RWPE1 (cell line): ENCODE results near the gene SETDB1.

Experiments
- CTCF ChIA-PET: fragments of 350-600 bp; sonication (Branson Sonifier 250); formaldehyde crosslinking; extraction: SDS; loops from one replicate; lab custom pipeline; 2021; lab: Yijun Ruan, JAX
- POLR2A ChIA-PET: fragments of 400-600 bp; formaldehyde crosslinking; extraction: SDS; loops from one replicate; lab custom pipeline; 2020; ENCODE audit warnings: antibody characterized with exemption; ENCODE audit not compliant: low non-redundant PET; lab: Yijun Ruan, JAX
- DNase-seq: peaks from one replicate; pipeline ENCODE4 v3.0.0; 2012; ENCODE audit warnings: low spot score
- H3K27ac ChIP-seq: fragments of 450-650 bp; 2 replicates; pipeline ENCODE4 v1.5.1; 2017
- CTCF ChIP-seq: fragments of 450-650 bp; conservative IDR thresholded peaks from 2 replicates; pipeline ENCODE4 v1.5.1; 2017; ENCODE audit warnings: low read depth, mild to moderate bottlenecking

SETDB1 gene

GRCh38 chr1:150985179-150985825 is 59.1 kb downstream of the SETDB1 start:
- DNase-seq = no peak
- TF ChIP-seq CTCF = no peak
- H3K27ac ChIP-seq = no peak overlapping the region
- ChIA-PET CTCF (interaction anchor here (0.6 to 2.4 kb wide), 4 partner anchors 10 to 230 kb away, joined by 3 to 8 read pairs (median 3); partner anchors contain the start of gene MINDY1), POLR2A (no interaction called here)

- CTCF ChIA-PET = no interaction called here
- POLR2A ChIA-PET = no interaction called here
- no peak for TF ChIP-seq CTCF
- no peak overlapping the region for H3K27ac ChIP-seq
- no peak for DNase-seq
Observed at GRCh38 chr1:150987924-150988323, 61.8 kb downstream of the SETDB1 start.

DNA sequence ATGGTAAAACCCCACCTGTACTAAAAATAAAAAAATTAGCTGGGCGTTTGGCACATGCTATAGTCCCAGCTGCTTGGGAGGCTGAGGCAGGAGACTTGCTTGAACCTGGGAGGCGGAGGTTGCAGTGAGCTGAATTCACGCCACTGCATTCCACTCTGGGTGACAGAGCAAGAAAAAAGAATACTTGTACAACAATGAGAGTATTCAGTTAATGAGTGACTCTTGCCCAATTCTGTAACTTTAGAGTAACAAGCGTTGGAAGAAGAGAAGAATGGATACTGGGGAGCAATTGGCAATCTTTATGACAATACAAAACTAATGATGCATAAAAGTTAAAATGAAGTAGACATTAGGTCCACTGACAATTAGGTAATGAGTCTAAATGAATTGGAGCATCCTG is 66.5 kb downstream of the SETDB1 start:
- H3K27ac ChIP-seq = no peak overlapping the region
- CTCF ChIA-PET = no interaction called here
- no peak for TF ChIP-seq CTCF

GRCh38 chr1:150994248-150994647 is 68.1 kb downstream of the SETDB1 start:
- TF ChIP-seq CTCF = no peak
- H3K27ac ChIP-seq = no peak overlapping the region
- CTCF ChIA-PET = interaction anchor here (0.5 to 1.4 kb wide), 3 partner anchors 15 to 221 kb away, joined by 3 to 5 read pairs (median 4); no protein-coding TSS in a partner anchor
- POLR2A ChIA-PET = no interaction called here
- no peak for DNase-seq

More for the DNA sequence above, 66.5 kb downstream of the SETDB1 start:
- POLR2A ChIA-PET = no interaction called here
- DNase-seq = no peak

DNA sequence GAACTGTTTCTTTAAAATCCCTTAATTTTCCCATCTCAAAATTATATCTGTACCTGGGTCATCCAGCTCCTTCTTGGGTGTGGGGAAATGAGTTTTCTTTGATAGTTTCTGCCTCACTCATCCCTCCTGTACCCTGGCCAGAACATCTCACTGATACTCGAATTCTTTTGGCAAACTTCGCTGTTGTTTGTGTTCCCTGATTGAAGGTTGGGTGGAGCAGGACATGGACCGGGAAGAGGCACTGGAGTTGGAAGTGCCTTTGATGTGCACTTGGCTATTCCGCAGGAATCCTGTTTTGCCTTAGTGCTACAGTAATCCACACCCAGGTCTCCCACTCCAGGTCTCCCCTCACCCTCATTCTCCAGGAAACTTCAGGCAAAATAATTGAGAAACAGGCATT is 69.3 kb downstream of the SETDB1 start:
- ChIA-PET POLR2A (interaction anchor here (0.7 to 1.2 kb wide), 2 partner anchors 11 to 458 kb away, joined by 3 to 6 read pairs; partner anchors contain the start of gene MINDY1), CTCF (interaction anchor here (0.6 to 3.8 kb wide), 14 partner anchors 10 to 1762 kb away, joined by 3 to 23 read pairs (median 4); partner anchors contain the start of genes ANXA9, KPRP and MINDY1)
- H3K27ac ChIP-seq = 0 out of 2 replicates have a peak overlapping the region, but pooled peaks have one; percentile 1
- no peak for TF ChIP-seq CTCF
- no peak for DNase-seq

GRCh38 chr1:150995896-150996295 is 69.7 kb downstream of the SETDB1 start:
- no peak for DNase-seq
- ChIA-PET CTCF (interaction anchor here (0.6 to 3.8 kb wide), 20 partner anchors 10 to 1762 kb away, joined by 3 to 23 read pairs (median 4); partner anchors contain the start of genes ANXA9, C1orf56, KPRP and MINDY1), POLR2A (interaction anchor here (0.7 to 1.2 kb wide), 2 partner anchors 11 to 458 kb away, joined by 3 to 6 read pairs; partner anchors contain the start of gene MINDY1)
- TF ChIP-seq CTCF = peak; percentile 81
- H3K27ac ChIP-seq = no peak overlapping the region
